HEK293 (cell line): ENCODE measurements around the gene SH2D1A.

Experiments used
- ATF2 ChIP-seq: fragments of 450-650 bp; formaldehyde crosslinking; IDR thresholded peaks from 2 replicates; pipeline ENCODE4 v1.5.1; 2016; ENCODE audit warnings: missing biosample characterization, missing genetic modification characterization, low read depth
- CTCF ChIP-seq: fragments of 450-650 bp; formaldehyde crosslinking; IDR thresholded peaks from 2 replicates; pipeline ENCODE4 v1.5.1; 2016; ENCODE audit warnings: missing biosample characterization, missing genetic modification characterization
- PRDM10 ChIP-seq: fragments of 450-650 bp; formaldehyde crosslinking; IDR thresholded peaks from 2 replicates; pipeline ENCODE4 v1.5.1; 2016; ENCODE audit warnings: missing biosample characterization, missing genetic modification characterization
- SCRT2 ChIP-seq: fragments of 450-650 bp; formaldehyde crosslinking; IDR thresholded peaks from 2 replicates; pipeline ENCODE4 v1.5.1; 2016; ENCODE audit warnings: missing biosample characterization, missing genetic modification characterization
- ZNF837 ChIP-seq: fragments of 450-650 bp; formaldehyde crosslinking; IDR thresholded peaks from 2 replicates; pipeline ENCODE4 v1.5.1; 2016; ENCODE audit warnings: missing biosample characterization, missing genetic modification characterization
- ZSCAN30 ChIP-seq: fragments of 450-650 bp; IDR thresholded peaks from 2 replicates; pipeline ENCODE4 v1.5.1; 2018; ENCODE audit warnings: missing biosample characterization, mild to moderate bottlenecking, missing genetic modification characterization, moderate library complexity

DNA sequence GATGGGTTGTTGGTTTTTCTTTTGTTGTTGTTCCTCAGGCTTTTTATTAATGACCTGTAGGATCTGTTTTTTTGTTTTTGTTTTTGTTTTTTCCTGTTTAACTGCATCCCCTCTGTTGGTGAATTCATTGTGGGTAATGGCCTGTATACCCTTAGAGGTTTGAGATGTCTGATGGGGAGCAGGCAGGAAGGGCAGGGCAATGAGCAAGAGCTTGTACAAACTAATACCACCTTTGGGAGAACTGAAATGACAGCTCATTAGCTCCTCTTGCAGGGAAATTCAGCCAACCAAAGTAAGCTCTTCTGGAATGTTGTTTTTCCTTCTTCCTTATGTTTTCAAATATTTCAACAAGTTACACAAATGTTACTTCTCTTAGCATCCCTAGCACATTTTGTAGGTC, 23.4 kb downstream of the SH2D1A start:
- TF ChIP-seq ZSCAN30 (tag by site-specific recombination) (no peak), CTCF (tag by site-specific recombination) (no peak), ATF2 (no peak), ZNF837 (tag by site-specific recombination) (no peak), PRDM10 (tag by site-specific recombination) (no peak), SCRT2 (no peak)
